SKM-1 treated with dmso at 0.1 percent for 144 hours (cell line): Measurements from ENCODE around the gene DAB2.
A peak's percentile ranks its signal among the peaks of the same experiment; 100 is the strongest.
"Not testable (repeated sequence)": the region's sequence is repeated elsewhere in the genome, so short reads cannot be mapped to it uniquely, and the experiment has no call there.

Experiments
- DNase-seq: peaks from one replicate; lab custom pipeline; 2025; ENCODE audit not compliant: unreplicated experiment; lab: John Stamatoyannopoulos, UW

Gene DAB2

GRCh38 chr5:39422728-39423285, 2.0 kb downstream of the DAB2 start:
- no peak for DNase-seq

DNA sequence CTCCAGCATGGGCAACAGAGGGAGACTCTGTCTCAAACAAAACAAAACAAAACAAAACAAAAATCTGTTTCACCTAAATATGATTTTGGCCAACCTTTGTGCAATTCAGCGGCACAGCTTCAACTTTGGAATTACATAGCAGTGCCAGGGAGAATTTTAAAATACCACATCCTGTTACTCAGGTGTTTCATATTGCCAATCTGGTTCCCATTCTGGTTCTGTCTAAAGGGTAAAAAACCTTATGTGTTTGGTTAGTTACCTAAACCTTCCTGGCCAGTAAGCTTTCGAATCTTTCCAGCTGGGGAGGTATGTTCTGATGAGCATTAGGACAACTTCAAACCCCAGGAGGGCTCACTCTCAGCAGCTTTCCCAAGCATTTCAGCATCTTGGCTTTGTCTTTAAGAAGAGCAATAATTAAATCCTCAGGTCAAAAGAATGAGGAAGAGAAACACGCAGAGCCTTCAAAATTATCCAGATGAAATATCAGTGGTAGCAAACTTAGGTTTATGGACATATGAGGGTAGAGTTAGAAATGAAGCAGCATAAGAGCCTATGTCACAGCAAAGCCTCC, 2.7 kb downstream of the DAB2 start:
- no peak for DNase-seq

DNA sequence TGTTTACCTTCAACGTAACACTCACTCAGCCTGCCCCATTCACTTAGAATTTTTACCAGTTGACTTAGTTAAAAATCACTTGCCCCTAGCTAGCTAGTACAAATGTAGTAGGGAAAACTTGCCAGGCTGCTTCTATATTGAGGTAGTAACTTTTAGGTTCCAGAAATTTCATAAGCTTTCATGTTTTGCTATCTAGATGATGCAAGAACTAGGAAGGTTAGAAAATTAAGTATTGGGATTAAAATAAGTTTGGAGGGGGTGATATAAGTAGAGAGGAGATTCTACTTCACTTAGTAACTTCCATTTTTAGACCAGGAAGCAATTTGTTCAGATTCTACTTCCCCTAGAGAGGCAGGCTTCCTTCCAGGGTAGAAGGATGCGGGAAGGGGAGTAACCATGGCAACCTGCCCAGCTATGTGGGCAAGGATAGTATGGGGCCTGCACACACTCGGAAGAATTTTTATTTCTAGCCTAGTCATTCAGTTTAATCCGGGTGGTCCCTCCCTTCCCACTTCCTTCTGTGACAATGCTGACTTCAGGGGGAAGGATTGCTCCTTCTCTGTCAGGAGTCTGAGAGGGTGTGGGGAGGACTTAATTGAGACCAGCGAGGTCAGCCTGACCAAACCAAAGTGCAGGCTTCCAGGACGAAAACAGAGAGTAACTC, 4.2 kb downstream of the DAB2 start:
- no peak for DNase-seq

GRCh38 chr5:39419796-39420195, 5.0 kb downstream of the DAB2 start:
- DNase-seq, result no peak

DNA sequence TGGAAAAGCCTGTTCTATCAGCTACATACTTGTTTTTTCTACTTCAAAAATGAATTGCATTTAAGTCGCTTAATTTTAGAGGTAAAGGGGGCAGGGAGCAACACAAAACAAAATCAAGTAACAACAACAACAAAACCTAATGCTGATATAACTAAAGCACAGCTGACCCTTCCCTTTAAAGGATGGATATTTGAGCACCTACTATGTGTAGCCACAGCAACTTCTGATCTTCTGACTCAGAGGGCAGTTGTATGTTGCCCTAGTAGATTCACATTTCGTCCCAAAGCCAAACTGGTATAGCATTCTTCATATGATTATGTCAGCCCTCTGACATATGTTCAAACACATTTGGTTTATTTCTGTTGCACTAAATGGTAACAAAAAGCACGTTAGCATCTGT, 6.8 kb downstream of the DAB2 start:
- DNase-seq, result no peak

GRCh38 chr5:39415201-39415600, 9.6 kb downstream of the DAB2 start:
- DNase-seq, result no peak

GRCh38 chr5:39414426-39414825, 10.4 kb downstream of the DAB2 start:
- no peak for DNase-seq

GRCh38 chr5:39413771-39414170, 11.0 kb downstream of the DAB2 start:
- DNase-seq, result no peak

- no peak for DNase-seq
Observed at GRCh38 chr5:39412721-39413394, 11.9 kb downstream of the DAB2 start.

GRCh38 chr5:39411985-39412384, 12.8 kb downstream of the DAB2 start:
- DNase-seq, result no peak

- no peak for DNase-seq
Observed at GRCh38 chr5:39411061-39411460, 13.7 kb downstream of the DAB2 start.

- no peak for DNase-seq
Observed at GRCh38 chr5:39409033-39409432, 15.7 kb downstream of the DAB2 start.

- no peak for DNase-seq
Observed at GRCh38 chr5:39405083-39405843, 19.5 kb downstream of the DAB2 start.

GRCh38 chr5:39403761-39404160, 21.0 kb downstream of the DAB2 start:
- DNase-seq, result not testable (repeated sequence)

DNA sequence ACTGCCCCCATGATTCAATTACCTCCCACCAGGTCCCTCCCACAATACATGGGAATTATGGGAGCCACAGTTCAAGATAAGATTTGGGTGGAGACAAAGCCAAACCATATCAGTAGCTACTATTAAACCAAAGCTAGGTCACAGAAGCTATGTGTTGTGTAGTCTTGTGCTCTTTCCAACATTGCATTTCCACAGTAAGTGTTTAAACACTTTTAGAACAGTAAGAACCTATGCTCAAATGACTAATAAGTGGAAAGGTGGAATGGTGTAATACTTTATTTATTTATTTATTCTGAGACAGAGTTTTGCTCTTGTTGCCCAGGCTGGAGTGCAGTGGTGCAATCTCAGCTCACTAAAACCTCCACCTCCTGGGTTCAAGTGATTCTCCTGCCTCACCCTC, 22.6 kb downstream of the DAB2 start:
- not testable (repeated sequence) for DNase-seq

- no peak for DNase-seq
Observed at GRCh38 chr5:39400713-39401578, 23.8 kb downstream of the DAB2 start.

GRCh38 chr5:39399135-39400036, 25.4 kb downstream of the DAB2 start:
- DNase-seq, result peak; percentile 82

GRCh38 chr5:39396843-39397242, 27.9 kb downstream of the DAB2 start:
- DNase-seq, result no peak

- no peak for DNase-seq
Observed at GRCh38 chr5:39395521-39395920, 29.3 kb downstream of the DAB2 start.
